CD4-positive, alpha-beta memory T cell (primary cell): ENCODE data around the gene ELFN1. TPM values are rescaled to one million over a fixed set of nuclear protein-coding genes. Genes with fewer than 3 reads are reported as not detected.

Experiments
- CTCF ChIA-PET: fragments of 350-600 bp; sonication (Branson Sonifier 250); formaldehyde crosslinking; loops from one replicate; lab custom pipeline; 2021; ENCODE audit warnings: inconsistent platforms; ENCODE audit not compliant: partially characterized antibody; lab: Charles Lee
- POLR2A ChIA-PET: fragments of 350-600 bp; sonication (Branson Sonifier 250); formaldehyde crosslinking; loops from one replicate; lab custom pipeline; 2021; ENCODE audit not compliant: partially characterized antibody; lab: Charles Lee
- DNase-seq, 5 donors: peaks; one replicate each; pipeline versions ENCODE4 v3.0.0 to v3.0.0-alpha.2; 2020 to 2022; ENCODE audit warnings: mixed read lengths in 1 of 5
- H3K27ac ChIP-seq: one replicate; pipeline ENCODE4 v1.7.0; 2013; ENCODE audit warnings: low read depth, low read length
- H3K27me3 ChIP-seq: 2 replicates; pipeline ENCODE4 v1.7.0; 2013; ENCODE audit warnings: mild to moderate bottlenecking, low read length, moderate library complexity; ENCODE audit not compliant: insufficient read depth
- H3K36me3 ChIP-seq: 2 replicates; pipeline ENCODE4 v1.7.0; 2013; ENCODE audit warnings: mild to moderate bottlenecking, low read length, moderate library complexity; ENCODE audit not compliant: insufficient read depth
- H3K4me1 ChIP-seq: 2 replicates; pipeline ENCODE4 v1.7.0; 2013; ENCODE audit warnings: mild to moderate bottlenecking, low read length, moderate library complexity; ENCODE audit not compliant: insufficient read depth
- H3K4me3 ChIP-seq, 2 donors: one replicate each; pipeline ENCODE4 v1.7.0; 2013; ENCODE audit warnings: low read length in 2 of 2, mild to moderate bottlenecking in 1 of 2
- H3K9me3 ChIP-seq, 2 donors: one replicate each; pipeline ENCODE4 v1.7.0; 2013; ENCODE audit warnings: low read length in 2 of 2, control low read depth in 1 of 2; ENCODE audit not compliant: control insufficient read depth in 1 of 2
- H3K27ac Mint-ChIP-seq, 7 donors: one replicate each; pipeline ENCODE4 v1.8.0; 2020 to 2021; ENCODE audit warnings: mixed read lengths in 7 of 7, mild to moderate bottlenecking in 6 of 7, inconsistent platforms in 3 of 7, moderate library complexity in 3 of 7
- H3K27me3 Mint-ChIP-seq, 2 donors: one replicate each; pipeline ENCODE4 v1.8.0; 2020 to 2021; ENCODE audit warnings: mixed read lengths in 2 of 2
- H3K36me3 Mint-ChIP-seq, 2 donors: one replicate each; pipeline ENCODE4 v1.8.0; 2020 to 2021; ENCODE audit warnings: mixed read lengths in 2 of 2, inconsistent platforms in 1 of 2, mild to moderate bottlenecking in 1 of 2
- H3K4me1 Mint-ChIP-seq, 4 donors: one replicate each; pipeline ENCODE4 v1.8.0; 2020 to 2021; ENCODE audit warnings: mixed read lengths in 4 of 4, mild to moderate bottlenecking in 1 of 4
- H3K4me3 Mint-ChIP-seq, 8 donors: one replicate each; pipeline ENCODE4 v1.8.0; 2020 to 2021; ENCODE audit warnings: mixed read lengths in 8 of 8, mild to moderate bottlenecking in 7 of 8, moderate library complexity in 6 of 8, inconsistent platforms in 3 of 8
- H3K9me3 Mint-ChIP-seq, 8 donors: one replicate each; pipeline ENCODE4 v1.8.0; 2020 to 2021; ENCODE audit warnings: mixed read lengths in 8 of 8, mild to moderate bottlenecking in 5 of 8, inconsistent platforms in 3 of 8, moderate library complexity in 1 of 8
- intact Hi-C: fragments of 100-400 bp; cut with micrococcal nuclease; formaldehyde crosslinking; loops from one replicate; pipeline ENCODE4 v1.15.1; 2023
- polyA plus RNA-seq, 2 donors: library from polyadenylated mRNA; unstranded; fragments of 300-500 nt; fragmentation: Illumina TruSeq; gene quantifications; one replicate each; pipeline ENCODE4 v1.2.3, GENCODE V29; 2021
- total RNA-seq, 2 experiments: library from RNA; stranded (reverse); gene quantifications; one replicate each; pipeline ENCODE4 v1.2.3, GENCODE V29; 2021

The ELFN1 gene
- total and polyA plus RNA-seq, 4 experiments from 2014 or later, result 0.12 TPM; not detected in 3

DNA sequence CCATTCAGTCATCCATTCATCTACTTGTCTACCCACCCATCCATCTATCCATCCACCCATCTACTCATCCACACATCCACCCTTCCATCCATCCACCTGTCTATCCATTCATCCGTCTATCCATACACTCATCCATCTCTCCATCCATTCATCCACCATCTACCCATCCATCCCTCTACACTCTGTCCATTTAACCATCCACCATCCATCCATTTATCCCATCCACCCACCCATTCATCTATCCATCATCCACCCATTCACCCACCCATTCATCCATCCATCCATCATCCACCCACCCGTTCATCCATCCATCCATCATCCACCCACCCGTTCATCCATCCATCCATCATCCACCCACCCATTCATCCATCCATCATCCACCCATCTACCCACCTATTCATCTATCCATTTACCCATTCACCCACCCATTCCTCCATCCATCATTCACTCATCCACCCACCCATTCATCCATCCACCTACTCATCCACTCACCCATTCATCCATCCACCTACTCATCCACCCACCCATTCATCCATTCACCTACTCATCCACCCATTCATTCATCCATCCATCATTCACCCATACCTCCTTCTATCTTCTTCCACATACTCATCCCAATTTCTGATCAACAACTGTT lies 39.3 kb upstream of the ELFN1 start:
- Mint-ChIP-seq H3K27ac (peak overlapping the region in 1 of 7 donors; percentile 48), H3K4me3 (no peak overlapping the region), H3K27me3 (peaks cover 6 to 9% of the 10 kb centered on the region in 2 donors), H3K36me3 (peaks cover 0 to 5% of the 10 kb centered on the region in 2 donors), H3K9me3 (peaks cover 0 to 21% (median 12%) of the 10 kb centered on the region in 8 donors), H3K4me1 (no peaks in the 10 kb centered on the region)
- CTCF ChIA-PET, result no interaction called here
- Histone ChIP-seq H3K36me3 (no peaks in the 10 kb centered on the region), H3K27ac (no peak overlapping the region), H3K9me3 (no peaks in the 10 kb centered on the region), H3K4me3 (no peak overlapping the region), H3K4me1 (no peaks in the 10 kb centered on the region), H3K27me3 (peaks cover 9% of the 10 kb centered on the region)
- no peak for DNase-seq
- POLR2A ChIA-PET, result no interaction called here
- intact Hi-C loops, result no loop called here

- no peaks in the 10 kb centered on the region for H3K4me1 Mint-ChIP-seq
- ChIA-PET POLR2A (interaction anchor here (0.6 kb wide), 1 partner anchor 9 kb away, joined by 3 read pairs; no protein-coding TSS in a partner anchor), CTCF (no interaction called here)
- peaks cover 6 to 9% of the 10 kb centered on the region in 2 donors for H3K27me3 Mint-ChIP-seq
- Histone ChIP-seq H3K9me3 (no peaks in the 10 kb centered on the region), H3K4me1 (no peaks in the 10 kb centered on the region), H3K4me3 (no peak overlapping the region), H3K27ac (no peak overlapping the region), H3K36me3 (no peaks in the 10 kb centered on the region), H3K27me3 (peaks cover 9% of the 10 kb centered on the region)
- no peak for DNase-seq
- no peak overlapping the region for H3K4me3 Mint-ChIP-seq
- H3K9me3 Mint-ChIP-seq, result peaks cover 0 to 27% (median 14%) of the 10 kb centered on the region in 8 donors
- peaks cover 1 to 7% of the 10 kb centered on the region in 2 donors for H3K36me3 Mint-ChIP-seq
- H3K27ac Mint-ChIP-seq, result no peak overlapping the region
- intact Hi-C loops, result no loop called here
Measured at GRCh38 chr7:1631678-1632077, 38.4 kb upstream of the ELFN1 start.

DNA sequence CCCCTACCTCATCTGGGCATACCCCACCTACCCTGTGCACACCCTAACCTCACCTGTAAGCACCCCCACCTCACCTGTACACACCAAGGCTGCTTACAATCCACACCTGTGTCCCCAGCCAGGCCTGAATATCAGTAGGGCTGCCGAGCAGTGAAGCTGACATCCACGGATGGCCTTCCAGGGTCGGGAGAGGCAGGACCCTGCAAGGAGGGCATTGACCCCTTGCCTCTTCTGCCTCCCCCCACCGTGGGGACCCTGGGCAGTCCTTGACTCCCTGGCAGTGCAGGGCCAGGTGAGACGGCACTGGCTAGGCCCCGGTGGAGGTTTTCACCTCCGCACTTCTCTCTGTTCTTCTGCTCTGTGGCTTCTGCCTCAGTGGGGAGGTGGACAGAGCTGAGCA lies 37.6 kb upstream of the ELFN1 start:
- H3K9me3 Mint-ChIP-seq, result peaks cover 0 to 34% (median 17%) of the 10 kb centered on the region in 8 donors
- H3K36me3 ChIP-seq, result no peaks in the 10 kb centered on the region

DNA sequence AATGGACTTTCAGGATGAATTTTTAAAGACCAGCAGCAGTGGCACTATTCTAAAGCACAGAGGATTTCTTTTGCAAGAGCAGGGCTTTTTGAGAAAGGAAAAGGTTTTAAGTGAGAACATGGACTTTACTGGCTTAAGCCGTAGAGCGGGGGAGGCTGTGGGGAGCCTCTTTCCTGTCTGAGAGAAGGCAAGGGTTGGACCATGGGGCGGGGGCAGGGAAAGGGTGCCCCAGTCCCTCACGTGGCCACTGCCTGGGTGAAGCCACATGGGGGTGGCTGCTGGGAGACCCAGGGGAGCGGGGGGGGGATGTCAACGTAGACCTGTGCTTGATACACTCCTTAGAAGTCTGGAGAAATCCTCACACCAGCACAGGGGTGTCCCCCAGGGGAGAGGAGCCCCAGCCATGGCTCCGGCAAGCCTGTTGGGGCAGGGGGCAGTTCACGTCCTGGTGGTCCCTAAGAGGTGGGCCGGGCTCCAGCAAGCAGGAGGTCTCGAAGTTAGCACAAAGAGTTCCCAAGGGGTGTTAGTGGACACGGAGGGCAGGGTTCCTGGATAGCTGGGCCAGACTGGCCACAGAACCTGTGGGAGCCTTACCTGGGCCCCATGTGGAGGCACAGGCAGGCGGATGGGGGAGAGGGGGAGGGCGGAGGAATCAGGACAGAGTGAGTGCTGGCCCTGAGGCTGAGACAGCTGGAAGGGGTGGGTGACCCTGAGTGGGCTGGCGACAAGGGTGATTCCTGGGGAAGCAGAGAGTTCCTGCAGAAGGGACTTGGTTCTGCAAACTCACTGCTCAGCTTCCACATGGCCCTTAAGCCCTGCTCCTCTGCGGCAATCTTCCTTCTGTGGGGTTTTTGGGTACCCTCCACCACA lies 36.9 kb upstream of the ELFN1 start:
- DNase-seq, result no peak
- H3K4me3 Mint-ChIP-seq, result no peak overlapping the region
- H3K9me3 Mint-ChIP-seq, result peaks cover 0 to 39% (median 19%) of the 10 kb centered on the region in 8 donors
- Histone ChIP-seq H3K9me3 (no peaks in the 10 kb centered on the region), H3K36me3 (no peaks in the 10 kb centered on the region), H3K27me3 (peaks cover 9% of the 10 kb centered on the region), H3K4me1 (no peaks in the 10 kb centered on the region), H3K4me3 (no peak overlapping the region), H3K27ac (no peak overlapping the region)
- CTCF ChIA-PET, result no interaction called here
- no peaks in the 10 kb centered on the region for H3K4me1 Mint-ChIP-seq
- H3K36me3 Mint-ChIP-seq, result peaks cover 1 to 7% of the 10 kb centered on the region in 2 donors
- H3K27me3 Mint-ChIP-seq, result peaks cover 6 to 9% of the 10 kb centered on the region in 2 donors
- intact Hi-C loops, result no loop called here
- POLR2A ChIA-PET, result no interaction called here
- no peak overlapping the region for H3K27ac Mint-ChIP-seq

More for the DNA sequence above, 37.6 kb upstream of the ELFN1 start:
- Mint-ChIP-seq H3K27ac (no peak overlapping the region), H3K4me3 (no peak overlapping the region), H3K27me3 (peaks cover 6 to 9% of the 10 kb centered on the region in 2 donors), H3K4me1 (no peaks in the 10 kb centered on the region), H3K36me3 (peaks cover 1 to 7% of the 10 kb centered on the region in 2 donors)
- POLR2A ChIA-PET, result no interaction called here
- Histone ChIP-seq H3K27me3 (peaks cover 9% of the 10 kb centered on the region), H3K4me3 (no peak overlapping the region), H3K4me1 (no peaks in the 10 kb centered on the region), H3K9me3 (no peaks in the 10 kb centered on the region), H3K27ac (no peak overlapping the region)
- intact Hi-C loops, result no loop called here
- CTCF ChIA-PET, result no interaction called here
- DNase-seq, result no peak

DNA sequence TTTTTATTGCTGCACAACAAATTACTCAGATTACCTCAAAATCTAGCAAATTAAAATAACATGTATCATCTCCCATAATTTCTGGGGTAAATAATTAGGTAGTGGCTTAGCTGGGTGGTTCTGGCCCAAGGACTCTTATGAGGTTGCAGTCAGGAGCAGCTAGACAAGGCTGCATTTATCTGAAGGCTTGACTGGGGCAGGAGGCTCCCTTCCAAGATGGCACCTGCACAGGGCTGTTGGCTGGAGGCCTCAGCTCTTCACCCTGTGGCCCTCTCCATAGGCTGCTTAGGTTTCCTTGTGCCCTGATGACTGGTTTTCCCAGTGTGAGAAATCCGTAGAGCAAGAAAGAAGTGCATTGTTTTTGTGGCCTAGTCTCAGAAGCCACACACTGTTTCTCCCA lies 34.7 kb upstream of the ELFN1 start:
- H3K27ac ChIP-seq, result no peak overlapping the region
- no peaks in the 10 kb centered on the region for H3K4me1 ChIP-seq
- H3K4me3 ChIP-seq, result no peak overlapping the region
- no peaks in the 10 kb centered on the region for H3K36me3 ChIP-seq
- ChIA-PET CTCF (no interaction called here), POLR2A (no interaction called here)
- Mint-ChIP-seq H3K9me3 (peaks cover 0 to 41% (median 18%) of the 10 kb centered on the region in 8 donors), H3K4me3 (no peak overlapping the region), H3K36me3 (peaks cover 1 to 7% of the 10 kb centered on the region in 2 donors), H3K4me1 (no peaks in the 10 kb centered on the region), H3K27me3 (peaks cover 6 to 9% of the 10 kb centered on the region in 2 donors), H3K27ac (no peak overlapping the region)
- DNase-seq, result no peak
- no peaks in the 10 kb centered on the region for H3K9me3 ChIP-seq
- peaks cover 9% of the 10 kb centered on the region for H3K27me3 ChIP-seq
- intact Hi-C loops, result no loop called here

GRCh38 chr7:1637155-1637554 lies 32.9 kb upstream of the ELFN1 start:
- POLR2A ChIA-PET, result no interaction called here
- H3K4me1 Mint-ChIP-seq, result no peaks in the 10 kb centered on the region
- H3K27ac Mint-ChIP-seq, result no peak overlapping the region
- Histone ChIP-seq H3K36me3 (no peaks in the 10 kb centered on the region), H3K4me3 (no peak overlapping the region), H3K9me3 (no peaks in the 10 kb centered on the region), H3K4me1 (no peaks in the 10 kb centered on the region), H3K27me3 (no peaks in the 10 kb centered on the region), H3K27ac (no peak overlapping the region)
- H3K36me3 Mint-ChIP-seq, result peaks cover 1 to 7% of the 10 kb centered on the region in 2 donors
- peaks cover 4 to 5% of the 10 kb centered on the region in 2 donors for H3K27me3 Mint-ChIP-seq
- intact Hi-C loops, result no loop called here
- DNase-seq, result no peak
- CTCF ChIA-PET, result no interaction called here
- H3K9me3 Mint-ChIP-seq, result peaks cover 0 to 38% (median 18%) of the 10 kb centered on the region in 8 donors
- H3K4me3 Mint-ChIP-seq, result no peak overlapping the region

DNA sequence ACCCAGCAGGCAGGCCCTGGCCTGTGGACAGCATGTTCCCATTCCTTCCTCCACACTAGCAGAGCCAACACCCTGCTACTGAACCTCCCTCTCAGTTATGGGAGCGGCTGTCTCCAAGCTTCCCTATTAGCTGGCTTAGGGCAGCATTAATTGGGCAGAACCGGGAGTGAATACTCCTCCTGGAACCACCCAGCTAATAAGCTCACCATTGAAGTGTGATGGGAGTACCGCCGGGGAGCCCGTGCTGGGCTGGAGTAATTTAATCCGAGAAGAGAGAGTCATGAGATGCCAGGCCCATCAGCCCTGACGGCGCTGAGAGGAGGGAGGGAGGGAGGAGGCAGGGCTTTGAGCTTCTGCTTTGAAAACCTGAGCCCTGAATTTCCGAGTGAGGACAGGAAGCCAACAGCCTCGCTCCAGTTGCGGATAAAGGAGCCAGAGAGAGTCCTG lies 31.8 kb upstream of the ELFN1 start:
- no peak for DNase-seq
- ChIA-PET POLR2A (no interaction called here), CTCF (no interaction called here)
- H3K4me3 Mint-ChIP-seq, result no peak overlapping the region
- no peak overlapping the region for H3K27ac Mint-ChIP-seq
- H3K4me1 Mint-ChIP-seq, result no peaks in the 10 kb centered on the region
- intact Hi-C loops, result no loop called here
- Histone ChIP-seq H3K4me3 (no peak overlapping the region), H3K27me3 (no peaks in the 10 kb centered on the region), H3K36me3 (no peaks in the 10 kb centered on the region), H3K4me1 (no peaks in the 10 kb centered on the region), H3K27ac (no peak overlapping the region), H3K9me3 (no peaks in the 10 kb centered on the region)
- peaks cover 1 to 7% of the 10 kb centered on the region in 2 donors for H3K36me3 Mint-ChIP-seq
- peaks cover 0 to 36% (median 18%) of the 10 kb centered on the region in 8 donors for H3K9me3 Mint-ChIP-seq
- peaks cover 2 to 7% of the 10 kb centered on the region in 2 donors for H3K27me3 Mint-ChIP-seq
